PC-3 (cell line): Measurements from ENCODE around the gene KANK2.

ENCODE experiments used
- EZH2 ChIP-seq: fragments of 300-600 bp; sonication (generic); IDR thresholded peaks from one replicate; pipeline ENCODE4 v1.6.1; 2017; ENCODE audit warnings: antibody characterized with exemption, mild to moderate bottlenecking, low read length; ENCODE audit not compliant: unreplicated experiment
- EZH2phosphoT487 ChIP-seq: fragments of 300-600 bp; sonication (generic); IDR thresholded peaks from 2 replicates; pipeline ENCODE4 v1.6.1; 2018; ENCODE audit warnings: mild to moderate bottlenecking, antibody characterized with exemption, low read length, borderline replicate concordance
- TF ChIP-seq, protein P1 (sequence below): fragments of 300-600 bp; sonication (generic); conservative IDR thresholded peaks from 2 replicates; pipeline ENCODE4 v1.5.1; 2017; ENCODE audit warnings: antibody characterized with exemption, low read depth, mild to moderate bottlenecking, low read length

DNA sequence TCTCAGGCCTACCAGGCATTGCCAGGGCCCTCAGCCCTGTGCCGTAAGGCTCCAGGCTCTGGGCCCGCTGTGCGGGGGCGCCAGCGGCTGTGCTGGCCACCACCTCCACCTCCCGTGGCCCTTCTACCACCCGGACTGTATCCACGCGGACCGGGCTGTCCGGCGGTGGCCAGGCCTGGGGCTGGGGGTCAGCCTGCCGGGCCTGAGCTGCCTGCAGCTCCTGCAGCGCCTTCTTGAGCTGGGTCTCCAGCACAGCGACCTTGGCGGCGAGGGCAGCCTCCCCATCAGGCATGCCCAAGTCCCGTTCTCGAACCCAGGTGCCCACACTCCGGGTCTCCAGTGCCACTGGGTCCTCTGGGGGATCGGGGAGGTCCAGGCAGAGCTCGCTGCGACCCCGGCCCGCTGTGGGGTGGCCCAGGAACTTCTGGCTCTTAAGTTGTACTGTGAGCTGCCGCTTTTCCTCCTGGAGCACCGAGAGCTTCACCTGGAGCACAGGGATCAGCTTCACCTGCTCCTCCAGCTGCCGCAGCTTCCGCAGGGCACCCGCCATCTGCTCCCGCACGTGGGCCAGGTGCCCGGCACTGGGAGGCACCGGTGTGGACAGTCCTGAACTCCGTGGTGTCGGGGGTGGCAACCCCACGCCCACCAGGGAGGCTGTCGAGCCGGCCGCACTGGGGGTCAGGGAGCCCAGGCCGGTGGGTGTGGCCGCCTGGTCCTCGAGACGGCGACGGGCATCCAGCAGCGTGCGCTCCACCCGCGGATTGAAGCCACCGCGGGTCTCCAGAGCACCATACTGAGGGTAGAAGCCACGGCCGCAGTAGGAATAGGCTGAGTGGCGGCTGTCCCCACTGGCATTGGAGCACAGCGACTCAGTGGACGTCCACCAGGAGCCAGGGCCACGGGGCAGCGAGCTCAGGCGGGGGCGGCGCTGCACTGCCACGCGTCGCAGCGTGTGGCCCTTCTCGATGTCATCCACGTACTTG, 4.1 kb downstream of the KANK2 start:
- TF ChIP-seq, protein P1, sequence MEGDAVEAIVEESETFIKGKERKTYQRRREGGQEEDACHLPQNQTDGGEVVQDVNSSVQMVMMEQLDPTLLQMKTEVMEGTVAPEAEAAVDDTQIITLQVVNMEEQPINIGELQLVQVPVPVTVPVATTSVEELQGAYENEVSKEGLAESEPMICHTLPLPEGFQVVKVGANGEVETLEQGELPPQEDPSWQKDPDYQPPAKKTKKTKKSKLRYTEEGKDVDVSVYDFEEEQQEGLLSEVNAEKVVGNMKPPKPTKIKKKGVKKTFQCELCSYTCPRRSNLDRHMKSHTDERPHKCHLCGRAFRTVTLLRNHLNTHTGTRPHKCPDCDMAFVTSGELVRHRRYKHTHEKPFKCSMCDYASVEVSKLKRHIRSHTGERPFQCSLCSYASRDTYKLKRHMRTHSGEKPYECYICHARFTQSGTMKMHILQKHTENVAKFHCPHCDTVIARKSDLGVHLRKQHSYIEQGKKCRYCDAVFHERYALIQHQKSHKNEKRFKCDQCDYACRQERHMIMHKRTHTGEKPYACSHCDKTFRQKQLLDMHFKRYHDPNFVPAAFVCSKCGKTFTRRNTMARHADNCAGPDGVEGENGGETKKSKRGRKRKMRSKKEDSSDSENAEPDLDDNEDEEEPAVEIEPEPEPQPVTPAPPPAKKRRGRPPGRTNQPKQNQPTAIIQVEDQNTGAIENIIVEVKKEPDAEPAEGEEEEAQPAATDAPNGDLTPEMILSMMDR, result no peak
- no peak for TF ChIP-seq EZH2phosphoT487
- no peak for TF ChIP-seq EZH2
